ENCODE measurements around the gene TMEM132C.

The TMEM132C gene

GRCh38 chr12:128695697-128696096 lies 428.7 kb downstream of the TMEM132C start:
- in situ Hi-C loops (cut with MboI; ENCODE audit: low sequenced_read_pairs, unreplicated experiment): no loop called here

GRCh38 chr12:128698301-128698972 lies 431.5 kb downstream of the TMEM132C start:
- in situ Hi-C loops (cut with MboI; ENCODE audit: low sequenced_read_pairs, unreplicated experiment): no loop called here
- no peak for DNase-seq (ENCODE audit: low spot score)
- TF ChIP-seq CTCF (IDR thresholded peaks at IDR 0.05; ENCODE audit: borderline replicate concordance, control extremely low read depth, extremely low read depth, insufficient read depth, missing control alignments): no peak

More at GRCh38 chr12:128695697-128696096, 428.7 kb downstream of the TMEM132C start:
- DNase-seq (ENCODE audit: low spot score): no peak
- no peak for TF ChIP-seq CTCF (IDR thresholded peaks at IDR 0.05; ENCODE audit: borderline replicate concordance, control extremely low read depth, extremely low read depth, insufficient read depth, missing control alignments)

- in situ Hi-C loops (cut with MboI; ENCODE audit: low sequenced_read_pairs, unreplicated experiment): no loop called here
- no peak for TF ChIP-seq CTCF (IDR thresholded peaks at IDR 0.05; ENCODE audit: borderline replicate concordance, control extremely low read depth, extremely low read depth, insufficient read depth, missing control alignments)
- no peak for DNase-seq (ENCODE audit: low spot score)
Observed at GRCh38 chr12:128699106-128699505, 432.1 kb downstream of the TMEM132C start.

- DNase-seq (ENCODE audit: low spot score): no peak
- in situ Hi-C loops (cut with MboI; ENCODE audit: low sequenced_read_pairs, unreplicated experiment): no loop called here
- no peak for TF ChIP-seq CTCF (IDR thresholded peaks at IDR 0.05; ENCODE audit: borderline replicate concordance, control extremely low read depth, extremely low read depth, insufficient read depth, missing control alignments)
Observed at GRCh38 chr12:128702371-128702770, 435.4 kb downstream of the TMEM132C start.

GRCh38 chr12:128705140-128705539 lies 438.2 kb downstream of the TMEM132C start:
- in situ Hi-C loops (cut with MboI; ENCODE audit: low sequenced_read_pairs, unreplicated experiment): no loop called here
- TF ChIP-seq CTCF (IDR thresholded peaks at IDR 0.05; ENCODE audit: borderline replicate concordance, control extremely low read depth, extremely low read depth, insufficient read depth, missing control alignments): no peak
- no peak for DNase-seq (ENCODE audit: low spot score)

GRCh38 chr12:128707488-128707887 lies 440.5 kb downstream of the TMEM132C start:
- in situ Hi-C loops (cut with MboI; ENCODE audit: low sequenced_read_pairs, unreplicated experiment): no loop called here
- DNase-seq (ENCODE audit: low spot score): no peak
- no peak for TF ChIP-seq CTCF (IDR thresholded peaks at IDR 0.05; ENCODE audit: borderline replicate concordance, control extremely low read depth, extremely low read depth, insufficient read depth, missing control alignments)

All from GM13976 (cell line).